Suprapubic skin (tissue), 4 donors: ENCODE results near the gene EARS2.

ENCODE experiments used
- CTCF ChIP-seq, 2 donors: fragments of 200-600 bp in 1 of 2; fragments of 450-650 bp in 1 of 2; sonication (generic) in 1 of 2; IDR thresholded peaks; one replicate each; pipeline ENCODE4 v1.5.1; 2016 to 2019; ENCODE audit warnings: antibody characterized with exemption in 2 of 2, mild to moderate bottlenecking in 1 of 2, moderate library complexity in 1 of 2
- EP300 ChIP-seq: sonication (generic); formaldehyde crosslinking; IDR thresholded peaks from one replicate; pipeline ENCODE4 v1.6.1; 2017; ENCODE audit warnings: antibody characterized with exemption
- POLR2A ChIP-seq, 2 donors: fragments of 450-650 bp; IDR thresholded peaks; one replicate each; pipeline ENCODE4 v1.6.1; 2017; ENCODE audit warnings: antibody characterized with exemption in 2 of 2, mild to moderate bottlenecking in 2 of 2, moderate library complexity in 2 of 2
- POLR2AphosphoS5 ChIP-seq, 3 donors: sonication (generic); formaldehyde crosslinking; IDR thresholded peaks; one replicate each; pipeline ENCODE4 v1.6.1; 2017; ENCODE audit warnings: antibody characterized with exemption in 3 of 3

GRCh38 chr16:23514381-23515152 is 42.6 kb downstream of the EARS2 start:
- TF ChIP-seq CTCF (IDR thresholded peaks at IDR 0.05) (no peak), POLR2A (IDR thresholded peaks at IDR 0.05) (no peak), EP300 (no peak), POLR2AphosphoS5 (IDR thresholded peaks at IDR 0.05) (no peak)
